Activated naive CD8-positive, alpha-beta T cell treated with anti-CD3 and anti-CD28 coated beads, Interleukin-2, amount 50 U/mL, for 24 hours (primary cell): ENCODE measurements around the gene PIPOX.

ENCODE experiments used
- ATAC-seq: fragments of 150-1000 bp; cut with Tn5 transposase; one replicate; pipeline ENCODE4 v1.10.0; 2021
- DNase-seq: peaks from one replicate; pipeline ENCODE4 v3.0.0; 2021
- H3K27ac Mint-ChIP-seq: one replicate; pipeline ENCODE4 v1.8.0; 2021; ENCODE audit warnings: mild to moderate bottlenecking, mixed read lengths
- H3K27me3 Mint-ChIP-seq: one replicate; pipeline ENCODE4 v1.8.0; 2021; ENCODE audit warnings: mixed read lengths
- H3K36me3 Mint-ChIP-seq: one replicate; pipeline ENCODE4 v1.8.0; 2021; ENCODE audit warnings: low read depth, mixed read lengths
- H3K4me1 Mint-ChIP-seq: one replicate; pipeline ENCODE4 v1.8.0; 2021; ENCODE audit warnings: mixed read lengths
- H3K4me3 Mint-ChIP-seq: one replicate; pipeline ENCODE4 v1.8.0; 2021; ENCODE audit warnings: mild to moderate bottlenecking, moderate library complexity, mixed read lengths
- H3K9me3 Mint-ChIP-seq: one replicate; pipeline ENCODE4 v1.8.0; 2021; ENCODE audit warnings: mixed read lengths

Gene PIPOX

GRCh38 chr17:29034510-29034909 lies 8.4 kb upstream of the PIPOX start:
- DNase-seq (no peak), ATAC-seq (no peak)
- Mint-ChIP-seq H3K9me3 (peaks cover 5% of the 10 kb centered on the region), H3K4me1 (no peaks in the 10 kb centered on the region), H3K27me3 (peaks cover 44% of the 10 kb centered on the region), H3K36me3 (no peaks in the 10 kb centered on the region), H3K27ac (no peak overlapping the region), H3K4me3 (no peak overlapping the region)

GRCh38 chr17:29036584-29036983 lies 6.4 kb upstream of the PIPOX start:
- Mint-ChIP-seq H3K27ac (no peak overlapping the region), H3K4me1 (no peaks in the 10 kb centered on the region), H3K9me3 (peaks cover 5% of the 10 kb centered on the region), H3K36me3 (no peaks in the 10 kb centered on the region), H3K4me3 (no peak overlapping the region), H3K27me3 (peaks cover 32% of the 10 kb centered on the region)
- DNase-seq: no peak
- no peak for ATAC-seq

GRCh38 chr17:29037739-29038084 lies 5.2 kb upstream of the PIPOX start:
- peaks cover 7% of the 10 kb centered on the region for H3K4me1 Mint-ChIP-seq

GRCh38 chr17:29038085-29038795 lies 4.7 kb upstream of the PIPOX start:
- H3K27ac Mint-ChIP-seq: no peak overlapping the region
- H3K9me3 Mint-ChIP-seq: peaks cover 5% of the 10 kb centered on the region
- ATAC-seq: no peak
- peaks cover 8% of the 10 kb centered on the region for H3K4me1 Mint-ChIP-seq
- no peak for DNase-seq
- H3K4me3 Mint-ChIP-seq: no peak overlapping the region
- no peaks in the 10 kb centered on the region for H3K36me3 Mint-ChIP-seq
- H3K27me3 Mint-ChIP-seq: peaks cover 28% of the 10 kb centered on the region

More at GRCh38 chr17:29037739-29038084, 5.2 kb upstream of the PIPOX start:
- Mint-ChIP-seq H3K36me3 (no peaks in the 10 kb centered on the region), H3K27ac (no peak overlapping the region), H3K4me3 (no peak overlapping the region), H3K27me3 (peaks cover 28% of the 10 kb centered on the region), H3K9me3 (peaks cover 5% of the 10 kb centered on the region)
- no peak for ATAC-seq
- no peak for DNase-seq

GRCh38 chr17:29039764-29040598 lies 3.0 kb upstream of the PIPOX start:
- Mint-ChIP-seq H3K27ac (no peak overlapping the region), H3K36me3 (no peaks in the 10 kb centered on the region), H3K27me3 (peaks cover 15% of the 10 kb centered on the region), H3K4me3 (no peak overlapping the region), H3K4me1 (peaks cover 11% of the 10 kb centered on the region), H3K9me3 (no peaks in the 10 kb centered on the region)
- DNase-seq (no peak), ATAC-seq (no peak)

GRCh38 chr17:29041091-29041490 lies 1.9 kb upstream of the PIPOX start:
- H3K36me3 Mint-ChIP-seq: no peaks in the 10 kb centered on the region
- no peak overlapping the region for H3K4me3 Mint-ChIP-seq
- DNase-seq: no peak
- H3K4me1 Mint-ChIP-seq: peaks cover 16% of the 10 kb centered on the region
- ATAC-seq: no peak
- H3K27me3 Mint-ChIP-seq: peaks cover 9% of the 10 kb centered on the region
- H3K27ac Mint-ChIP-seq: no peak overlapping the region
- H3K9me3 Mint-ChIP-seq: no peaks in the 10 kb centered on the region

GRCh38 chr17:29041571-29041970 lies 1.4 kb upstream of the PIPOX start:
- DNase-seq (no peak), ATAC-seq (no peak)
- Mint-ChIP-seq H3K27me3 (peaks cover 7% of the 10 kb centered on the region), H3K4me1 (peaks cover 21% of the 10 kb centered on the region), H3K27ac (no peak overlapping the region), H3K9me3 (no peaks in the 10 kb centered on the region), H3K36me3 (no peaks in the 10 kb centered on the region), H3K4me3 (no peak overlapping the region)

GRCh38 chr17:29042026-29042678 lies 789 bp upstream of the PIPOX start:
- H3K27me3 Mint-ChIP-seq: peaks cover 7% of the 10 kb centered on the region
- H3K9me3 Mint-ChIP-seq: no peaks in the 10 kb centered on the region
- DNase-seq (no peak), ATAC-seq (no peak)
- H3K36me3 Mint-ChIP-seq: no peaks in the 10 kb centered on the region
- H3K4me1 Mint-ChIP-seq: peaks cover 22% of the 10 kb centered on the region
- H3K4me3 Mint-ChIP-seq: no peak overlapping the region
- H3K27ac Mint-ChIP-seq: no peak overlapping the region

GRCh38 chr17:29043539-29044145 lies 701 bp downstream of the PIPOX start:
- Mint-ChIP-seq H3K27ac (no peak overlapping the region), H3K27me3 (peaks cover 7% of the 10 kb centered on the region), H3K4me3 (no peak overlapping the region), H3K9me3 (no peaks in the 10 kb centered on the region), H3K36me3 (no peaks in the 10 kb centered on the region), H3K4me1 (peaks cover 22% of the 10 kb centered on the region)
- DNase-seq (no peak), ATAC-seq (no peak)

- DNase-seq: no peak
- peaks cover 10% of the 10 kb centered on the region for H3K27me3 Mint-ChIP-seq
- no peak overlapping the region for H3K27ac Mint-ChIP-seq
- no peaks in the 10 kb centered on the region for H3K36me3 Mint-ChIP-seq
- H3K9me3 Mint-ChIP-seq: no peaks in the 10 kb centered on the region
- H3K4me3 Mint-ChIP-seq: no peak overlapping the region
- no peak for ATAC-seq
- peaks cover 22% of the 10 kb centered on the region for H3K4me1 Mint-ChIP-seq
Measured at GRCh38 chr17:29045026-29045425, 2.1 kb downstream of the PIPOX start.

- no peak for DNase-seq
- no peaks in the 10 kb centered on the region for H3K9me3 Mint-ChIP-seq
- no peak overlapping the region for H3K27ac Mint-ChIP-seq
- peaks cover 22% of the 10 kb centered on the region for H3K4me1 Mint-ChIP-seq
- H3K27me3 Mint-ChIP-seq: peaks cover 10% of the 10 kb centered on the region
- no peaks in the 10 kb centered on the region for H3K36me3 Mint-ChIP-seq
- no peak overlapping the region for H3K4me3 Mint-ChIP-seq
- no peak for ATAC-seq
Measured at GRCh38 chr17:29045734-29046472, 3.0 kb downstream of the PIPOX start.

GRCh38 chr17:29046473-29046839 lies 3.5 kb downstream of the PIPOX start:
- ATAC-seq (no peak), DNase-seq (no peak)
- Mint-ChIP-seq H3K27me3 (peaks cover 10% of the 10 kb centered on the region), H3K9me3 (no peaks in the 10 kb centered on the region), H3K36me3 (no peaks in the 10 kb centered on the region), H3K4me3 (no peak overlapping the region), H3K4me1 (peaks cover 22% of the 10 kb centered on the region), H3K27ac (no peak overlapping the region)

- no peaks in the 10 kb centered on the region for H3K36me3 Mint-ChIP-seq
- no peaks in the 10 kb centered on the region for H3K9me3 Mint-ChIP-seq
- peaks cover 11% of the 10 kb centered on the region for H3K4me1 Mint-ChIP-seq
- ATAC-seq (no peak), DNase-seq (no peak)
- H3K4me3 Mint-ChIP-seq: no peak overlapping the region
- peaks cover 5% of the 10 kb centered on the region for H3K27me3 Mint-ChIP-seq
- no peak overlapping the region for H3K27ac Mint-ChIP-seq
Measured at GRCh38 chr17:29048440-29049368, 5.8 kb downstream of the PIPOX start.
